ENCODE results near the gene C1QTNF8.

Gene C1QTNF8

GRCh38 chr16:1067629-1068028, 28.4 kb downstream of the C1QTNF8 start:
- in situ Hi-C loops (cut with HindIII; ENCODE audit: low sequenced_read_pairs) = loop anchor here (5.0 to 10.0 kb wide), 3 partner anchors 45 to 233 kb away; no protein-coding TSS in a partner anchor

GRCh38 chr16:1066584-1067172, 29.4 kb downstream of the C1QTNF8 start:
- in situ Hi-C loops (cut with HindIII; ENCODE audit: low sequenced_read_pairs) = loop anchor here (5.0 to 10.0 kb wide), 3 partner anchors 46 to 232 kb away; no protein-coding TSS in a partner anchor

- in situ Hi-C loops (cut with HindIII; ENCODE audit: low sequenced_read_pairs) = loop anchor here (5.0 to 10.0 kb wide), 3 partner anchors 47 to 231 kb away; no protein-coding TSS in a partner anchor
Observed at GRCh38 chr16:1065469-1066128, 30.4 kb downstream of the C1QTNF8 start.

- in situ Hi-C loops (cut with HindIII; ENCODE audit: low sequenced_read_pairs) = loop anchor here (10.0 kb wide), 1 partner anchor 229 kb away; no protein-coding TSS in a partner anchor
Observed at GRCh38 chr16:1063728-1064127, 32.3 kb downstream of the C1QTNF8 start.

- in situ Hi-C loops (cut with HindIII; ENCODE audit: low sequenced_read_pairs) = loop anchor here (10.0 kb wide), 1 partner anchor 228 kb away; no protein-coding TSS in a partner anchor
Observed at GRCh38 chr16:1062895-1063294, 33.1 kb downstream of the C1QTNF8 start.

GRCh38 chr16:1061769-1062505, 34.1 kb downstream of the C1QTNF8 start:
- in situ Hi-C loops (cut with HindIII; ENCODE audit: low sequenced_read_pairs) = loop anchor here (10.0 kb wide), 1 partner anchor 227 kb away; no protein-coding TSS in a partner anchor

- in situ Hi-C loops (cut with HindIII; ENCODE audit: low sequenced_read_pairs) = loop anchor here (10.0 kb wide), 1 partner anchor 226 kb away; no protein-coding TSS in a partner anchor
Observed at GRCh38 chr16:1060416-1061340, 35.4 kb downstream of the C1QTNF8 start.

GRCh38 chr16:1059310-1059709, 36.7 kb downstream of the C1QTNF8 start:
- in situ Hi-C loops (cut with HindIII; ENCODE audit: low sequenced_read_pairs) = no loop called here

GRCh38 chr16:1058216-1058615, 37.8 kb downstream of the C1QTNF8 start:
- in situ Hi-C loops (cut with HindIII; ENCODE audit: low sequenced_read_pairs) = no loop called here

GRCh38 chr16:1057252-1057932, 38.7 kb downstream of the C1QTNF8 start:
- in situ Hi-C loops (cut with HindIII; ENCODE audit: low sequenced_read_pairs) = no loop called here

- in situ Hi-C loops (cut with HindIII; ENCODE audit: low sequenced_read_pairs) = no loop called here
Observed at GRCh38 chr16:1056196-1056595, 39.8 kb downstream of the C1QTNF8 start.

GRCh38 chr16:1055557-1055924, 40.5 kb downstream of the C1QTNF8 start:
- in situ Hi-C loops (cut with HindIII; ENCODE audit: low sequenced_read_pairs) = no loop called here

- in situ Hi-C loops (cut with HindIII; ENCODE audit: low sequenced_read_pairs) = no loop called here
Observed at GRCh38 chr16:1054660-1055556, 41.1 kb downstream of the C1QTNF8 start.

GRCh38 chr16:1053700-1054368, 42.2 kb downstream of the C1QTNF8 start:
- in situ Hi-C loops (cut with HindIII; ENCODE audit: low sequenced_read_pairs) = no loop called here

- in situ Hi-C loops (cut with HindIII; ENCODE audit: low sequenced_read_pairs) = no loop called here
Observed at GRCh38 chr16:1053121-1053521, 42.9 kb downstream of the C1QTNF8 start.

GRCh38 chr16:1052721-1053120, 43.3 kb downstream of the C1QTNF8 start:
- in situ Hi-C loops (cut with HindIII; ENCODE audit: low sequenced_read_pairs) = no loop called here

- in situ Hi-C loops (cut with HindIII; ENCODE audit: low sequenced_read_pairs) = no loop called here
Observed at GRCh38 chr16:1051446-1051845, 44.6 kb downstream of the C1QTNF8 start.

GRCh38 chr16:1050921-1051320, 45.1 kb downstream of the C1QTNF8 start:
- in situ Hi-C loops (cut with HindIII; ENCODE audit: low sequenced_read_pairs) = no loop called here

Measured in endothelial cell of hepatic sinusoid (primary cell).